Spleen (tissue), 11 donors: Measurements from ENCODE around the gene DBF4. TPM values are rescaled to one million over a fixed set of nuclear protein-coding genes. Genes with fewer than 3 reads are reported as not detected.
"Not testable (repeated sequence)": the region's sequence is repeated elsewhere in the genome, so short reads cannot be mapped to it uniquely, and the experiment has no call there.

ENCODE experiments used
- DNase-seq: peaks from one replicate; pipeline ENCODE4 v3.0.0-alpha.2; 2020
- H3K27ac ChIP-seq, 8 donors: fragments of 200-600 bp; sonication (generic) in 7 of 8; 1 replicate in 4 of 8; 2 replicates in 4 of 8; pipeline versions ENCODE4 v1.5.0 to v1.8.0; 2016 to 2021; ENCODE audit warnings: inconsistent platforms in 4 of 8, mild to moderate bottlenecking in 4 of 8, moderate library complexity in 1 of 8
- H3K27me3 ChIP-seq, 7 donors: fragments of 200-600 bp; sonication (generic) in 6 of 7; replicated peaks in 1 of 7; 1 replicate in 4 of 7; 2 replicates in 3 of 7; pipeline versions ENCODE4 v1.5.0 to v1.8.0; 2016 to 2021; ENCODE audit warnings: inconsistent platforms in 3 of 7, mild to moderate bottlenecking in 1 of 7
- H3K36me3 ChIP-seq, 6 donors: fragments of 200-600 bp; sonication (generic) in 5 of 6; 1 replicate in 4 of 6; 2 replicates in 2 of 6; pipeline versions ENCODE4 v1.5.0 to v1.8.0; 2016 to 2021; ENCODE audit warnings: inconsistent platforms in 2 of 6
- H3K4me1 ChIP-seq, 6 donors: fragments of 200-600 bp; sonication (generic) in 5 of 6; 1 replicate in 3 of 6; 2 replicates in 3 of 6; pipeline versions ENCODE4 v1.5.0 to v1.8.0; 2016 to 2021; ENCODE audit warnings: inconsistent platforms in 3 of 6
- H3K4me3 ChIP-seq, 8 donors: fragments of 200-600 bp; sonication (generic) in 7 of 8; 1 replicate in 4 of 8; 2 replicates in 4 of 8; pipeline versions ENCODE4 v1.5.0 to v1.8.0; 2016 to 2021; ENCODE audit warnings: inconsistent platforms in 4 of 8, mild to moderate bottlenecking in 4 of 8, moderate library complexity in 2 of 8
- H3K9me3 ChIP-seq, 8 donors: fragments of 200-600 bp; sonication (generic) in 7 of 8; 1 replicate in 4 of 8; 2 replicates in 4 of 8; pipeline versions ENCODE4 v1.5.0 to v1.8.0; 2016 to 2021; ENCODE audit warnings: inconsistent platforms in 4 of 8
- CTCF ChIP-seq, 11 experiments: fragments of 200-600 bp in 7 of 11; fragments of 450-650 bp in 4 of 11; sonication (generic) in 4 of 11; IDR thresholded peaks in 8 of 11; conservative IDR thresholded peaks in 3 of 11; 1 replicate in 7 of 11; 2 replicates in 4 of 11; pipeline versions ENCODE4 v1.4.0 to v1.8.0; 2016 to 2021; ENCODE audit warnings: antibody characterized with exemption in 11 of 11, inconsistent platforms in 4 of 11, mild to moderate bottlenecking in 1 of 11
- POLR2A ChIP-seq, 3 donors: fragments of 450-650 bp; IDR thresholded peaks; one replicate each; pipeline ENCODE4 v1.5.1; 2017; ENCODE audit warnings: antibody characterized with exemption in 3 of 3, mild to moderate bottlenecking in 1 of 3
- POLR2AphosphoS5 ChIP-seq, 3 donors: sonication (generic); formaldehyde crosslinking; IDR thresholded peaks; one replicate each; pipeline ENCODE4 v1.5.1; 2017; ENCODE audit warnings: antibody characterized with exemption in 3 of 3
- WGBS, 5 donors: extraction: QIAGEN DNeasy Blood & Tissue Kit in 3 of 5; methylation state at CpG; one replicate each; pipeline versions ENCODE4 v1.1.5 to v1.1.7; 2013 to 2018; 5-methylcytosine and 5-hydroxymethylcytosine counted together
- intact Hi-C: fragments of 100-400 bp; cut with DNase I; formaldehyde crosslinking; loops from one replicate; pipeline ENCODE4 v1.15.0; 2023; ENCODE audit warnings: low total_unique reads
- polyA plus RNA-seq, 3 donors: library from polyadenylated mRNA; stranded (reverse); fragments of 200-250 nt; gene quantifications; one replicate each; pipeline ENCODE4 v1.2.1, GENCODE V29; 2013
- total RNA-seq, 7 donors: library from RNA; depleted of rRNA in 3 of 7; stranded (reverse); fragments of >200 nt in 3 of 7; fragmentation: NEBNext Ultra II Directional in 4 of 7; extraction: Animal tissue kit (Norgen Biotek cat#: 25700) in 4 of 7; gene quantifications; one replicate each; pipeline versions ENCODE4 v1.1.0 to v1.2.1, GENCODE V29; 2016 to 2021
- donor health status: healthy with polysubstance abuse.
- donor health status: DM: no; HTN: no; CAD: no; lungs with moderate emphysema.
- donor health status: DM: no; HTN: no; CAD: no.
- donor health status: Bipolar disorder and iron deficiency.
- donor health status: healthy.
- donor health status: DM: no; HTN: no; CAD: no.
- donor health status: DM: yes; HTN: yes; CAD: no.

The DBF4 gene
- total and polyA plus RNA-seq, 10 donors: 8.8 to 26.8 (median 15.9) TPM

GRCh38 chr7:87853237-87853864, 22.9 kb upstream of the DBF4 start:
- H3K36me3 ChIP-seq: peaks cover 4 to 75% (median 18%) of the 10 kb centered on the region in 6 donors
- intact Hi-C loops: no loop called here
- H3K27ac ChIP-seq: peak overlapping the region in 1 of 8 donors; percentile 48
- H3K9me3 ChIP-seq: no peaks in the 10 kb centered on the region
- H3K4me3 ChIP-seq: no peak overlapping the region
- no peaks in the 10 kb centered on the region for H3K27me3 ChIP-seq
- no peak for TF ChIP-seq POLR2AphosphoS5 (IDR thresholded peaks at IDR 0.05)
- TF ChIP-seq POLR2A (IDR thresholded peaks at IDR 0.05): no peak
- no peak for TF ChIP-seq CTCF (IDR thresholded peaks at IDR 0.05 in 8 of 11, conservative IDR thresholded peaks at IDR 0.05 in 3 of 11)
- WGBS, 5 donors: 49 to 69% (median 60%) methylated on average over 1 of the region's 1 CpG
- peaks cover 0 to 32% (median 7%) of the 10 kb centered on the region in 6 donors for H3K4me1 ChIP-seq
- DNase-seq: no peak

DNA sequence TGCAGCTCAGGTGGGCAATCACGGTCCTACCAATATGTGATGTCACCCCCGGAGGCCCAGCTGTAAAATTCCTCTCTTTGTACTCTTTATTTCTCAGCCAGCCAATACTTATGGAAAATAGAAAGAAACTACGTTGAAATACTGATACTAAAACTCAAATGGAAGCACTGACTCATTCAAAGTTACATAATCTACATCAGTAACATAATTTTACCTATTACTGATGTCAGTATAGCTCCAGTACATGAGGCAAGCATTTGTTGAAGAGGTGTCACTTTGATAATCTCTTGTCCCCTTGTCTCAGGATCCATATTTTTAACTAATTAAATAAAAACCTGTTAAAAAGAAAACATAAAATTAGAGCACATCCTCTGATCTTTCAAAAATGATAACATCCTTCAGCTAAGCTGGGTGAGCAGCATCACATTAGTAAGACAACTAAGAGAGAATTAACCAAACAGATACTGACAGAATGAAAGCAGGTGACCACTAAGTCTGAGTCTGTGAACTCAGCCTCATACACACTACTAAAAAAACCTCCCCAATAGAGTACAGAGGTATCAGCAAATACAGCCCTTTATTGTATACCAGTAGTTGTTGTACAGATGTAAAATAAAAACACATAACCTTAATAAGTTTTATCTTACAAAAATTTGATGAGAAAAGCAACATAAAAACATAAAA, 17.7 kb upstream of the DBF4 start:
- TF ChIP-seq POLR2AphosphoS5 (IDR thresholded peaks at IDR 0.05) (no peak), CTCF (IDR thresholded peaks at IDR 0.05 in 8 of 11, conservative IDR thresholded peaks at IDR 0.05 in 3 of 11) (no peak), POLR2A (IDR thresholded peaks at IDR 0.05) (no peak)
- peaks cover 6 to 55% (median 26%) of the 10 kb centered on the region in 6 donors for H3K36me3 ChIP-seq
- no peaks in the 10 kb centered on the region for H3K9me3 ChIP-seq
- WGBS, 5 donors: 89 to 94% (median 89%) methylated on average over 3 of the region's 3 CpGs
- no peak overlapping the region for H3K4me3 ChIP-seq
- DNase-seq: no peak
- intact Hi-C loops: no loop called here
- H3K4me1 ChIP-seq: peaks cover 0 to 14% (median 0%) of the 10 kb centered on the region in 6 donors
- H3K27me3 ChIP-seq: no peaks in the 10 kb centered on the region
- no peak overlapping the region for H3K27ac ChIP-seq

- Histone ChIP-seq H3K36me3 (peaks cover 0 to 46% (median 13%) of the 10 kb centered on the region in 6 donors), H3K27me3 (no peaks in the 10 kb centered on the region), H3K4me3 (no peak overlapping the region), H3K9me3 (peaks cover 7 to 41% (median 30%) of the 10 kb centered on the region in 8 donors), H3K4me1 (peaks cover 0 to 12% (median 0%) of the 10 kb centered on the region in 6 donors), H3K27ac (no peak overlapping the region)
- DNase-seq: no peak
- WGBS, 5 donors: 96 to 100% (median 98%) methylated on average over 2 of the region's 2 CpGs
- intact Hi-C loops: no loop called here
- TF ChIP-seq POLR2AphosphoS5 (IDR thresholded peaks at IDR 0.05) (no peak), CTCF (IDR thresholded peaks at IDR 0.05 in 8 of 11, conservative IDR thresholded peaks at IDR 0.05 in 3 of 11) (no peak)
Observed at GRCh38 chr7:87866089-87866488, 10.2 kb upstream of the DBF4 start.

DNA sequence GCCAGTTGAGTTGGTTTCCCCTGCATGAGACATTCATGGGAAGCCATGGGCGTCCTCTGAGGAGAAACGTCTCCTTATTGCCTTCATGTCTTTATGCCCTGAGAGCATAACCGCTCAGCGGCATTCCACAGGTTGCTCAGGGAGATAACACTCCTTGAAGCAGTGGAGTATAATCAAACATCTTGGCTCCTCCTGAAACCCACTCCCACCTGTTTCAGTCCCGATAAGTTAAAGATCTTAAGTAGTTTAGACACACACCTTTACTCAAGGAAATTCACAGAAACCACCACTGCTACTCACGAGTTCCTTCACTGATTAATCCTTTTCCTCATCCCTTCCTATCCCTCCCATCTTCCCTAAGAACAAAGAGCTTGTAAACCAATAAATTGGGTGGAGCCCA, 9.8 kb upstream of the DBF4 start:
- intact Hi-C loops: not testable (repeated sequence)
- WGBS, 5 donors: 94 to 99% (median 97%) methylated on average over 6 of the region's 6 CpGs

More for the DNA sequence above, 9.8 kb upstream of the DBF4 start:
- Histone ChIP-seq H3K4me1 (peaks cover 0 to 12% (median 0%) of the 10 kb centered on the region in 6 donors), H3K9me3 (peaks cover 7 to 43% (median 32%) of the 10 kb centered on the region in 8 donors), H3K36me3 (peaks cover 0 to 51% (median 13%) of the 10 kb centered on the region in 6 donors)
- H3K4me3 ChIP-seq, H3K27me3 ChIP-seq, H3K27ac ChIP-seq, DNase-seq: not testable (repeated sequence)
